ENCODE data around the gene PROCA1. TPM values are rescaled to one million over a fixed set of nuclear protein-coding genes. Genes with fewer than 3 reads are reported as not detected.

Gene PROCA1
- total RNA-seq, 1 experiment from 2014 or later: 4.9 TPM

DNA sequence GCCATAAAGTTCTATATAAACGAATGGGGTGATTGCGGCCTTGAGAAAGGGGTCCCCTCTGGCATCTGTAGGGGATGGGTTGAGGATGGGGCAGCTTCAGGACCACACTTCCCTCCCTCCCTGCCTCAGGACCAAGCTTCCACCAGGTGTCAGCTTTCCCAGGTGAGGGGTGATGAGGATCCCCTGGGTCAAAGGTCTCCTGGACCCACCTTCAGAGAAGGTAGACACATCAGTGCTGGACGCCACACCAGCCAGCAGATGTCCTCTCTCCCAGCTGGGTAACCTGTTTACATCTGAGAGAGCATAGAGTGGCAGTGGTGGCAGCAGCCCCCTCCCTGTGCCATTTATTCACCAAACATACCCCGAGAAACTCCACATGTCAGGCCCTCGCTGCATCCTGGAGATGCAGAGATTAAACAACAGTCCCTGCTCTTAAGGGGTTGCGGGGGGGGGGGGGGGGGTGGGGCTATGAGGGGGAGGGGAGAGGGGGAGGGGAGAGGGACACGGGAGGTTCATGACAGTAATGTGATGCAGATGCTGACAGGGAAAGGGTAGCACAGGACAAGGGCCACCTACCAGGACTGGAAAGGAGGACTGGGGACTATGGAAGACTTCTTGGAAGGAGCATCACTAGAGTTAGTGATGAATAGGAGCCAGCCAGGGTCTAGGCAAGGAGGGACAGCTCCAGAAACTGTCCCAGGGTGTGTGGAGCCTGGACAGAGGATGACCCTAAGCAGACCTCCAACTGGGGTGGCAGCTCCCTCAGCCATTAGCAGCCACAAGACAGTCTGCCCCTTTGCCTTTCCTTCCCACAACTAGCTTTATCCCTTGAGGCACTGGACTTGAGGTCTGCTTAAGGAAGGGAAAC is 5.0 kb downstream of the PROCA1 start:
- POLR2A ChIA-PET: no interaction called here
- no peak for ATAC-seq
- Histone ChIP-seq H3K4me1 (ENCODE audit: control insufficient read depth, insufficient read depth, low read length) (0 out of 2 replicates have a peak, but pooled peaks cover 3% of the 10 kb centered on the region), H3K36me3 (ENCODE audit: control insufficient read depth, insufficient read depth, low read length) (peaks cover 2% of the 10 kb centered on the region; the same call in 1 of the 2 replicates), H3K27me3 (ENCODE audit: control insufficient read depth, insufficient read depth, low read length) (no peaks in the 10 kb centered on the region), H3K9me3 (ENCODE audit: control insufficient read depth, insufficient read depth, low read depth, low read length) (no peaks in the 10 kb centered on the region), H3K4me3 (ENCODE audit: low read depth in 2 of 2, low read length in 2 of 2) (no peak overlapping the region), H3K27ac (ENCODE audit: low read length) (no peak overlapping the region)
- DNase-seq (ENCODE audit: low read depth, low spot score): no peak
- intact Hi-C loops (cut with micrococcal nuclease; ENCODE audit: unreplicated experiment): no loop called here
- CTCF ChIA-PET: no interaction called here
- in situ Hi-C loops (cut with HindIII; ENCODE audit: low pct_unique_long_range_greater_than_20kb, low sequenced_read_pairs): no loop called here
- TF ChIP-seq CTCF (IDR thresholded peaks at IDR 0.05) (no peak), POLR2AphosphoS5 (IDR thresholded peaks at IDR 0.05; ENCODE audit: low read depth, low read length) (no peak), REST (IDR thresholded peaks at IDR 0.05; ENCODE audit: insufficient read depth in 1 of 2, low read depth in 2 of 2, low read length in 1 of 2) (no peak), SIN3A (IDR thresholded peaks at IDR 0.05; ENCODE audit: borderline replicate concordance, insufficient read depth, low read depth, low read length) (no peak), TCF7L2 (IDR thresholded peaks at IDR 0.05; ENCODE audit: low read depth, low read length) (no peak)
- BruUV-seq (replicated peaks): no TSS peak

DNA sequence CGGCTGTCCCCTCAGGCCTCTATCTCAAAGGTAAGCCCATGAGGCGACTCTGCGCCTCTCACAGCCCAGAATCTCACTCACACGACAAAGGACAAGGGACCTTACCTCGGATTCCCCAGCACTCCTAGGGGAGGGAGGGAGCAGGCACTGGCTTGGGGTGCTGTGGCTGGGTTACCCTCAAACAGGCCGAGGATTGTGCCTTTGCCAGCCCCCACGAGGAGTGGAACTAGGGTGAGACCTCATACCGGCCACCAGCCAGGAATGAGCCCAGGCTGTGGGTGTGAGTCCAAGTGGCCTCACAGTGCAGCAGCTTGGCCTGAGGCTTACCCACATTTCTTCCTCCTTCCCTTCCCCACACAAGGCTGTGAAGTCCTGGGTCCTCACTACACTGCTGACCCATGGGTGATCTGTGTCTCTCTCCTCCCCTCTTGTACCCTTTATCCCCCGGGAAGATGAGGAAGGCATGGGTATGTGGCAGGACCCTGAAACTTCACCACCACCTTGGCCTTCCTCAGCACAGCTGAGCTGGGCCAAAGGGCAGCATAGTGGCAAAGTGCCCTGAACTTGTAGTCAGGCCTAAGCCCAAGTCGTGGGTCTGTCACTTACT is 5.9 kb downstream of the PROCA1 start:
- H3K27ac ChIP-seq (ENCODE audit: low read length): peak overlapping the region; percentile 27; the same call in 1 of the 2 replicates
- TF ChIP-seq REST (IDR thresholded peaks at IDR 0.05; ENCODE audit: insufficient read depth in 1 of 2, low read depth in 2 of 2, low read length in 1 of 2): no peak
- TF ChIP-seq SIN3A (IDR thresholded peaks at IDR 0.05; ENCODE audit: borderline replicate concordance, insufficient read depth, low read depth, low read length): no peak
- no peak for TF ChIP-seq CTCF (IDR thresholded peaks at IDR 0.05)
- no peak for TF ChIP-seq TCF7L2 (IDR thresholded peaks at IDR 0.05; ENCODE audit: low read depth, low read length)
- no peak for TF ChIP-seq POLR2AphosphoS5 (IDR thresholded peaks at IDR 0.05; ENCODE audit: low read depth, low read length)
- H3K4me1 ChIP-seq (ENCODE audit: control insufficient read depth, insufficient read depth, low read length): 0 out of 2 replicates have a peak, but pooled peaks cover 3% of the 10 kb centered on the region

More for the DNA sequence above, 5.9 kb downstream of the PROCA1 start:
- Histone ChIP-seq H3K36me3 (ENCODE audit: control insufficient read depth, insufficient read depth, low read length) (peaks cover 2% of the 10 kb centered on the region; the same call in 1 of the 2 replicates), H3K9me3 (ENCODE audit: control insufficient read depth, insufficient read depth, low read depth, low read length) (no peaks in the 10 kb centered on the region), H3K27me3 (ENCODE audit: control insufficient read depth, insufficient read depth, low read length) (no peaks in the 10 kb centered on the region), H3K4me3 (ENCODE audit: low read depth in 2 of 2, low read length in 2 of 2) (no peak overlapping the region)
- in situ Hi-C loops (cut with HindIII; ENCODE audit: low pct_unique_long_range_greater_than_20kb, low sequenced_read_pairs): no loop called here
- POLR2A ChIA-PET: no interaction called here
- intact Hi-C loops (cut with micrococcal nuclease; ENCODE audit: unreplicated experiment): no loop called here
- CTCF ChIA-PET: no interaction called here
- DNase-seq (ENCODE audit: low read depth, low spot score) (no peak), ATAC-seq (0 out of 2 replicates have a peak, but pooled peaks have one; percentile 5)
- no TSS peak for BruUV-seq (replicated peaks)
